HG03432 (cell line): ENCODE measurements around the gene INPP5D.

Experiments used
- ATAC-seq: cut with Tn5 transposase; IDR thresholded peaks from one replicate; pipeline ENCODE4 v1.9.1; 2021; ENCODE audit warnings: mild to moderate bottlenecking, moderate library complexity; ENCODE audit not compliant: unreplicated experiment

INPP5D gene

DNA sequence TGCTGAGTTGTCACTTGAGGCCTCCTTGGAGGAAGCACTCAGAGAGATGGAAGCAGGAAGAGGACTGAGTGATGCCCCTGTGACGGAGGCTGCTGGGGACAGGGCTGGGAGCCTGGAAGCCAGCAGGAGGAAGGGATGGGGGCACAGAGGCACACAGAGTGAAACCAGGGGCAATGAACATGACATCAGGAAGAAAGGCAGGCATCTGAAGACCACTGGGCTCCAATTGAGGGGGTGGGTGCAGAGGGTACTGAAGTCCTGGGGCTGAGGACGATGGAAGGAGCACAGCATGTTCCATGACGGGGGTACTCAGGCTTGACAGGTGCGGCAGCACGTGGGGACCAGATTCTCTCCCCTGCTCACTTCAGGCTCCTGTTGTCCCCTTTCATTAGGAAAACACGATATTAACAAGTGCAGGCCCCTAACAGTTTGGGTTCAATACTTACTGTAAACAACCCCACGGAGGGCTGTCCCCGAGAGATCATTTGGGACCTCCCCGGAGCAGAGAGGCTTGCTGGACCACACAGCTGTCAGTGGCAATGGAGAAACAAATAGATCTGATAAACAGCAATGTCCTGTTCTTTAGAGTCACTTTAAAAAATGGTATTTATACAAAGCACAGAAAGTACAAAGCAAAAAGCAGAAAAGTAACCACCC lies 8.7 kb downstream of the INPP5D start:
- no peak for ATAC-seq

DNA sequence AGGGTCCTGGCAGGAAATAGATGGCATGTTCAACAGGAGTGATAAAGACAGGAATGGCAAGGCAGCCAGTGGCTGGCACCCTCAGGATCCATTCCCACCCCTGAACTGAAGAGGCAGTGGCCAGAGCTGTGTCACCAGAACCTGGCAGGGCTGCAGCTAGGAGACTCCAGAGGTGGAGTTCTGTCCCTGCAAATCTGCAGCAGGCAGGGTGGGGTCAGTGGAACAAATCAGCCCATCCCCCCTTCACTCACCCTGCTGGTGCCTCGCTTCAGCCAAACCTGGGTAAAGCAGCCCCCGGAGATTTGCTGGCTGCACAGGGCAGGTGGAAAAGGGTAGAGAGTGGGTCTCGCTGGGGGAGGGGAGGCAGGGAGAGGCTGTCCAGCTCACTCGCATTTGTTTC lies 12.7 kb downstream of the INPP5D start:
- ATAC-seq, result no peak

DNA sequence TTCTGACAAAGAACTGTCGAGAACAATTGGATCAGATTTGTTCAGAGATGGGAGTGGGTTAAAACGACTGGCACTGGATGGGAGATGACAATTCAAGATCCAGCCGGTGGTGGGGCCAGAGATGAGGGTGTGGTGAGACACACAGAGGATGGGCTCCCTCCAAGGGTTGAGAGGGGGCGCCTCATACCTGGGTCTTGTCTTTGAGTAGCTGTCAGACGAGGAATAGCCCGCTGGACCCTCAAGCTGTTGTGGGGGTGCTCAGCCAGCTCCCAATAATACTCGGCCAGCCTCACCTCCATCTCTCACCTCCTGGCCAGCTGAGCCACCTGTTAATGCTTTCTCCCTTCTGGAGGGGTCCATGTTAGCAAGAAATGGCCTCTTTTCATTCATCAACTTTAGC lies 14.0 kb downstream of the INPP5D start:
- ATAC-seq, result no peak

DNA sequence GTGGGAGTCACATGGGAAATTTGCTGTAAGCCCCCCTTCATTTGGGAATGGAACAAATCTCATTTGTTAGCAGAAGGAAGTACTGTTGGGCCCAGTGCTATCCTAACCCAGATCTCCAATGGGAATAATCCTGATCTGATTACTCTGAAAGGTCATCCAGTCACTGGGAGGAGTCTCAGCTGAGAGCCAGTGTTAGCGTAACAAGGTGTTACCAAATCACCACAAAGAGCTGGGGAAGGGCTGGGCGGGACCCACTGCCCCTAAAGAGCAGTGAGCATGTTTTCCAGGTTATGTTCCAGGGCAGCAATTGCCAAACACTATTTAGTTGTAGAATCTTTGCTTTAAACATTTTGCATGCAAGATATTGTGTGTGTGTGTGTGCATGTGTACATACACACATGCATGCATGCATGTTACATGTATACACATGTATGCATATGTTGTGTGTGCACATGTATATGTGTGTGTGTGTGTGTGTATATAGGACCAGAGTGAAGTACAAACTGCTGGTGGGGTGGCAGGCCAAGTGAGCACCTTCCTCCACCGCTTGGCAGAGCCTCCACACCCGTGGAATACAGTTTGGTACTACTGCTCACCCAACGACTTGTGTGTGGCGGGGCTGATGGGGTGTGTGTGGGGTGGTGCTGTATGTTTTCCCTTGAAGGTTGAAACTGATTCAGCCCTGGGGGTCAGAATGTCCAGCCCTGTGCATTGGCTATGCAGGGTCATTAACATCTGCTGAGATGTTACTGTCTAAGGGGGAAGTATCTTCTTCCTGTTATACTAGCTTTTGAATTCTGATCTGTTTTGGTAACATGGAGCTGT lies 15.2 kb downstream of the INPP5D start:
- peak; percentile 26 for ATAC-seq

DNA sequence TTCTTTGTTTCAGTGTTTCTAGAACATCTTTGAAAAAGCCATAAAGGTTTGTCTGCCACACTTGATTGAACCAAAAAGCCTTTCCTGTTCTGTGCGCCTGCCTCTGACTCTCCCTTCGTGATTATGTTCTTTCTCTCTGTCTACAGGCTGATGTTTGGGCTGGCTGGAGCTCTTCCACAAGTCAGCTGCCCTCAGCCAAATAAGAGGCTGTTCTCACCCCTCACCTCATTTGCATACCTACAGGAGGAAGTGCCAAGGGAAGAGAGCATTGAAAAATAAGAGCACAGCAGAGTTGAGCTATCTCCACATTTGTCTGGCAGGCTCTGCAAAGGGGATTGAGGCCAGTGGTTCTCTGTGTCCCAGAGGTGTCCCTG lies 15.8 kb downstream of the INPP5D start:
- ATAC-seq, result peak; percentile 58

DNA sequence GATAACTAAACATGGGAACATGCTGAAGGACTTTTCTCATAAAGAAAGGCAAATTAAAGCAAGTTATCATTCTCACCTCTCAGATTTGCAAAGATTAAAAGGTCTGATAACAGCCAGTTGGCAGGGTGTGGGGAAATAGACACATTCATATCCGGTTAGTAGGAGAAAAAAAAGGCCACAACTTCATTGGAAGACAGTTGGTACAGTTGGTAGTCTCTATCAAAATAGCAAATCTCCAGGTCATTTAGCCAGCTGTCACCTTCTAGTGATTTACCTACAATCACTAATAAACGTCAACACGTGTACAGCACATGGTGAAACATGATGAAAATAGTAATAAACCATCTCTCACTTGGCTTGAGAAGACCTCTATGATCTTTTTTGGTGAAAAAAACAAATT lies 16.6 kb downstream of the INPP5D start:
- ATAC-seq, result no peak

DNA sequence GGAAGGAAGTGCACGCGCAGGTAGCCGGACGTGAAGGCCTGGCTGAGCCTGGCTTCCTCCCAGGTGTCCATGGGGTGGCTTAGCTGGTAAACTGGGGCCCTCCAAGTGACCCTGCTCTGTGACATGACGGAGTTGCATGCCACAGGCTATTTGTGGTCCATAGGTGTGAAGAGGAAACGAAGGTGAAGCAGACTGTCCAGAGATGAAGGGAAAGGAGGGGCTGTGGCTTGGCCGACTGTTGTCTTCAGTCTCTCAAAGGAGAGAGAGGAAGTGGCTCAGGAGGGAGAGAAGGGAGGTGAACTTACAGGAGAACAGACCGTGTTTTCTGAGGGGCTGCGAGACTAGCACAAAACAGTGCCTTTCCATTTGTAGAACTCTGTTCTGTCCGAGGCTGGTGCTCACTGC lies 19.3 kb downstream of the INPP5D start:
- peak; percentile 35 for ATAC-seq

DNA sequence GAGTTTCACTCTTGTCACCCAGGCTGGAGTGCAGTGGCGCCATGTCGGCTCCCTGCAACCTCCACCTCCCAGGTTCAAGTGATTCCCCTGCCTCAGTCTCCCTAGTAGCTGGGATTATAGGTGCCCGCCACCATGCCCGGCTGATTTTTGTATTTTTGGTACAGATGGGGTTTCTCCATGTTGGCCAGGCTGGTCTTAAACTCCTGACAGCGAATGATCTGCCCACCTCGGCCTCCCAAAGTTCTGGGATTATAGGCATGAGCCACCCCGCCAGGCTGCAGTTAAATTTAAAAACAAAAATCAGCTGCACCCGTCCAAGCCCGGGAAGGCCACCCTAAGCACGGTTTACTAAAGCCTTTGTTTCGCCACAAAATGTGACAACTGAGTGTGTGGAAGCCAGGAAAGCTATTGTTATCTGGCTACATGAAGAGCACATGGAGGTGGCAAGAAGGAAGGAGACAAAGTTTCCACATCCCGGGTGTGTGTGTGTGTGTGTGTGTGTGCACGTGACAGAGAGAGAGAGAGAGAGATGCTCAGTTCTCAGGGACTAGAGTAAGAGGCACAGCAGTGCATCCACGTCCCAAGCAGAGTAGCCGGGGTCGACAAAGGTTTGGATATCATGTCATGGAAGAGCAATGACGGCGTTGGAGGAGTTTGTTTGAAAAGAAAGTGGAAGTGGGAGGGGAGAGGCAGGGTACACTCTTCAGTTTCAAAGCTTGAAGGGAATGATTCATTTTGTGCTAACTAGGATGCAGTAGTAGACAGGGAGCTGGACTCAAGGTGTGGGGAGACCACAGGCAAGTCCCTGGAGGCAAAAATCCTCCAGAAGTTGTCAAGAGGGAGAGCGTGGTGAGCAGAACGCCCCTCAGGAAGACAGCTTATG lies 20.1 kb downstream of the INPP5D start:
- ATAC-seq, result no peak

DNA sequence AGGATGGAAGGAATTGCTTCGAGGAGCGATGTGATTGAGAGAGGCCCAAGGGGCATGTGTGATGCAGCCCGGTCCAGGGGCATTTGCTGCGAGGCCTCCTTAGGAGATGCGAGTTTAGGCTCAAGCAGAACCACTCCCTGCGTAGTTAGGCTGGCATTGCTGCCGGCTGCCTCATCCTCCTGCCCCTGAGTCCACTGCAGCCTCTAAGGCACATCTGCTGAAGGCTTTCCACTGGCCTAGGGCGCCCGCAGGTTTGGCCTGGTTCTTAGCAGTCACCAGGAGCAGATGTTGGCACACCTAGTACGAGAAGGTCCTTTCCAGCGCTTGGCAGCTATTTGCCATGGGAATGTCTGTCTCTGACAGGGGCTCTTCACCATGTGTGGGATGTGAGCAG lies 20.7 kb downstream of the INPP5D start:
- ATAC-seq, result no peak

DNA sequence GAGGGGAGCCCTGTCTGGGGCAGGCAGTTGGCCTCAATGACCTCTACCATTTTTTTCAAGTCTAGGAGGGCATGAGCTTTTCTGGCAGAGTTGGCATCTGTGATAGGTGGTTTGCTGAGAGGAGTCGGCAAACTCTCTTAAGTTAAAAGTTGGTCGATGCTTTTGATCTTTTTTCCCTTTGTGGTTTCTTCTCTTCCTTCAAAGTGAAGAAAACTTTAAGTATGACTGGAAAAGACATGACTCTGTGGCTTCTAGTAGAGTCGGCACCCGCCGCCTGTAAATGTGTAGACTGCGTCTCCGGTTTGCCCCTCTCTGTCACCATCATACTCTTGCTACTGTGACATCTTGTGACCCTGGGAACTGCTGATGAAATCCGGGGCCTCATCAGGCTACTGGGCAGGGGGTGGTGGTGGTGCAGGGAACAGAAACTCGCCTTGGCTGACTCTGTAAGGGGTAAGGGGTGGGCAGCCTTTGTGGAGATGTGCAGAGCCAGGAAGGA lies 21.1 kb downstream of the INPP5D start:
- no peak for ATAC-seq

DNA sequence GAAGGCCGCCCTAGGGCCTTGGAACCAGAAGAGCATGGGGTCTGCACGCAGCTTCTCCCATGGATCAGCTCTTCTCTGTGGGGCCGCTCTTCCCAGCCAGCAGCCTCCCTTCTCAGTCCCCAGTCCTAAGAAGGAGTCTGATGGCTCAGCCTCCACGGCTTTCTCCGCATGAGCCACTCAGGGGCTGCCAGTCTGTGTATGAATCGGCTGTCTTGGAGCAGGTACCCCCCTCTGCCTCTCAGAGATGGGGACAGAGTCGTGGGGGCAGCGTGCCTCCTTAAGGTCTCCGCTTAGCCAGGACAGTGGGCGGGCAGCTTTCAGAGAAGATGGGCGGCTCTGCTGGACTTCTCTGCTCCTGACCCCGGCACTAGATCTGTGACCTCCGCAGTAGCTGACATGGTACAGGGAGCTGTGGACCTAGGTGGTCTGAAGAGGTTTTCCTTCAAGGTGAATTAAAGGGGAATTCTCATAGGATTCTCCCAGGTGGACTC lies 21.6 kb downstream of the INPP5D start:
- ATAC-seq, result peak; percentile 2

DNA sequence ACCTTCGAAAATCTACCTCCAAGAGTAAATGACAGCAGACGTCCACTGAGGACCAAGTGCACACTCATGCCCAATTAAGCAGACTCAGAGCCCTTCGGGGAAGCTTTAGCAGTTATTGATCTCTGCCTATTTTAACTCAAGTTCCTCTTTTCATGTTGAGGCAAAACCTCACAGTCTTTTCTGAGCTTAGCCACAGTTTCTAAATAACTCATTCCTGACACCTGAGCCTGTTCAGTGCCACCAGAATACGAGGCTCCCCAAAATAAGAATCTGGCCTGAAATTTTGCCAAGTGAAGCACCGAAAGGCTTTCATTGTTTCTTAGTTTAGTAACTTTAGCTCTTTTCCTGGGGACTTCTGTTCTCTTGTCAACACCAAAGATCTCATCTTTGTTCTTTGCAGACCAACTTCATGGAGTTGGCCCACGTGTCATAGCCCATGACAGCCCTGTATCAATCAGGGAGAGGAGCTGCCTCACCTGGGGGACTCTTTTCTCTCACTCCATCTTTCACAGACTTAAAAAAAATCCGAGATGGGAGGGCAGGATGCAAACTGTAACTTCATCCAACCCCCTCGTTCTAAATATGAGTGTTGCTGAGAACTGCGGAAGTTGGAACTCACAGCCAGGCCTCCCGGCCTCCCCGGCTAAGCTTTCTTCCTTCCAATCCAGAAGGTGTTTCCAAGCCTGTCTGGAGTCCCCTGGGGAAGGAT lies 22.2 kb downstream of the INPP5D start:
- peak; percentile 49 for ATAC-seq

DNA sequence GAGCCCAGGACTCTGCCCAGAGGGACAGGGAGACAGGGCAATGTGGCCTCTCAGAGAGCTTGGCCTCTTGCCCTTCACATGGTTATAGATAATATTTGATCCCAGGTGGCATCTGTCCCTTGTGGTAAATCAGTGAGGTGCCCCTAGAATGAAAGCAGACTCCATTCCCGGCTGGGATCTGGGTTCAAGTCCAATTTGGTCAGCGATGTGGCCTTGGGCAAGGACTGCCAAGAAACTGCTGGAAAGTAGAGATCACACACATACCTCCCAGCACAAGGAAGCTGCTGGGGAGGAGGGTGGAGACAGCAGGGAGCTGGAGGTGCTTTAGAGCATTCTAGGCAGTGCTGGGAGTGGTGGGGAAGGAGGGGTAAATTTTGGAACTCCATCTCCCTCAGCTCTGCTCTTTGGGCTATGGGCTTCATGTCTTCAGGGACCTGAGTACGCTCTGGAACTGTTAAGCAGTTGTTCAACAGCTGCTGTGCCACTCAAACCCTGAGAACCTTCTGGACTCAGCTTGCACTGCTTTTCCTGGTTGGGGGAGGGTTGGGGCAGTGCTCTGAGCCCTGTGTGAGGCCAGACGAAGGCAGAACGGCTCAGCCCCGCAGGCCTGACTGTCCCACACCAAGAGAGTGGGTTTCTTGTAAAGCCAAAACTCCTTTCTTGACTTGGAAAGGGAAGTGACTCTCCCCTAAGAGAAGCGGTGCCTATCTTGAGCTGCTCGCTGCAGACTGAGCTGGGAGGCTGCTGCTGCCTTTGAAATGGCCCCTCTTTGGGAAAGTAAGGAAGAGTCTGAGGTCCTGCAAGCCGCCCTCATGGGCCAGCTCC lies 23.0 kb downstream of the INPP5D start:
- no peak for ATAC-seq

DNA sequence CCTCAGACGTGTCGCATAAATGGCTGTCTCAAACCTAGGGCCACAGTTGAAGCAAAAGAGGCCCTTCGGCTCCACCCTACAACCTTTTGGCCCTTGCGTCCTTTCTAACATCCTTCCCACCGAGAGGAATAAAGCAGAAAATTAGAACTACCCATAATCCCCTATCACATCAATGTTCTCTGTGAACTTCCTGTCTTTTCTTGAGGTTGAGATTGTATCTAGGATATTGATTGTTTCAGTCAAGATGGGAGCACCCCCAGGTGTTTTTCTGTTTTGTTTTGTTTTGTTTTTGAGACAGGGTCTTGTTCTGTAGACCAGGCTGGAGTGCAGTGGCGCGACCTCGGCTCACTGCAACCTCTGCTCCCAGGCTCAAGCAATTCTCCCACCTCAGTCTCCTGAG lies 23.6 kb downstream of the INPP5D start:
- ATAC-seq, result no peak

DNA sequence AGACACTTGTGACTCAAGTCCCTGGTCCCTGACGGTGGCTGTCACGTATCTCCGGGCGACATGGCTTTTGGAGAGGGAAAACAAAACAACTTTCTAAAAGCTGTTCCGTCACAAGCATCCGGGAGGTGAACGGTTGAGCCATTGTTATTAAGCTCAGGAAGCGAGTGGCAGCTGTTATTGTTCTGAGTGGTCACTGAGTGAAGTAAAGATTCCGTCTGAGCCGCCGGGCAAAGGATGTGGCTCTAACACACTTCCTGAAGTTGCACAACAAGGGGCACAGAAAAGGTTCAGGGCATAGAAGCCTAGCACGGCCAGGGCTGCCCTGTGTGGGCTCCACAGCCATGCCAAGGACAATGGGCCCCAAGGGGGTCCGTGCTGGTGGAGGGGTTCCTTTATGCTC lies 24.3 kb downstream of the INPP5D start:
- ATAC-seq, result peak; percentile 23

DNA sequence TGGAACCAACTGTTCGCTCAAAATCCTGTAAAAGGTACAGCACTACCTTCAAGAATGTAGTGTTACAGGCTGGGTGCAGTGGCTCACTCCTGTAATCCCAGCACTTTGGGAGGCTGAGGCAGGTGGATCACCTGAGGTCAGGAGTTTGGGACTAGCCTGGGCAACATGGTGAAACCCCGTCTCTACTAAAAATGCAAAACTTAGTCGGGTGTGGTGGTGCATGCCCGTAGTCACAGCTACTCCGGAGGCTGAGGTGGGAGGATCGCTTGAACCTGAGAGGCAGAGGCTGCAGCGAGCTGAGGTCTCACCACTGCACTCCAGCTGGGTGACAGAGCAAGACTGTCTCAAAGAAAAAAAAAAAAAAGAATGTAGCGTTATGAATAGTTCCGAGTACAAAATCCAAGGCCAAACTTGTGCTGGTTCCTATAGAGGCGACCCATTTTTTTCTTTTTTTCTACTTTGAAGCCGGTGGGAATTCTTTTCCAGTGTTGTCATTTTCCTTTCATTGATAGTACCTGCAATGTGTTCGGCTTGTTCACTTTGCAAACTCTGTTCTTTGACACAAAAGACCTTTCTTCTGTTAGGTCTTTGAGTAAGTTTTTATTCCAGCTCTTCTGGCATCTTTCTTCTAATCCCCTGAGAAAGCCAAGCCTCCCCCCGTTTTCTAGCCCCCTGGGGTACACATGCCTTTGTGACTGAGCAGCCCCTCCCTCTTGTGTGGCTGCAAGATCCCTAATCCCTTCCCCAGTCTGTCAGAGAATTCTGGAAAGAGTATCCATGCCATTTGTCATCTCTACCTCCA lies 25.1 kb downstream of the INPP5D start:
- ATAC-seq, result no peak

DNA sequence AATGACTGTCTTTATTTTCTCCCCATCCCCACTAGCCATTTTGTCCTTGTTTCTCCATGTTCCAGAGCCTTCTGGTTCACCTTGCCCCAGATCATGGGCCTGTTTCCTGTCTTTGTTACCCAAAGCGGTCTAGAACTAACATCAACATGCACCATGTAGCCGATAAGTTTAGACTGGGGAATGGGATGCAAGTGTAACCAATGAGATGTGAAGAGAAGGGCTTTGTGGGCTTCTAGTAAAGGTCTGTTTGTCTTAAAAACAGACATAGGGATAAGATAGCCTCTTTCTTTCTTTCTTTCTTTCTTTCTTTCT lies 25.7 kb downstream of the INPP5D start:
- no peak for ATAC-seq

DNA sequence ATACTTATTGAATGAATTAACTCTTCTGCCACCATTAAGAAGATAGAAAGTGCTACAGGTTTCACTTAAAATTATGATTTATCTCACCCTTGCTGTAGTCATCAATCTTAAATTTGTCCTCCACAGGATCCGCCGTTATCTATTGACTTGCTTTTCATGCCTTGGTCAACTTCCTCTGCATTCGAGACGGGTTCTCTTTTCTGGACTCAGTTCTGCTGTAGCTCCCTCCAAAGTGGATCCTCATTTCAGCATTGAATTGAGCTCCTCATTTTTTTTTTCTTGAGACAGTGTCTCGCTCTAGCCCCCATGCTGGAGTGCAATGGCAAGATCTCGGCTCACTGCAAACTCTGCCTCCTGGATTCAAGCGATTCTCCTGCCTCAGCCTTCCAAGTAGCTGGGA lies 27.6 kb downstream of the INPP5D start:
- ATAC-seq, result no peak

DNA sequence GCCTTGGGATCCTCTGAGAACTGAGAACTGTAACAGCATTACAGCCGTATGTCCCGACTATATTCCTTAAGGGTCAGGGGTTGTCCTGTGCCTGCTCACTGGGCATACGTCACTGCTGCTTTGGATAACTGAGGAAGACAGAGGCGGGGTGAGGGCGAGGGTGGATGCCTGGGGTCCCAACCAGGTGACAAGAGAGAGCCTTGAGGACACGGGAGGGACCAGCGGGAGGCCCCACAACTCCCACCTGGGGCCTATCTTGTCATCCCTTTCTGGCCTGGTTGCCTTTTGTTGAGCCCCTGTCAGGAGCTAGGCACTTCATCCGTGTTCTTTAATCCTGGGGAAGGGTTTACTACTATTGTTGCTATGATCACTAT lies 28.8 kb downstream of the INPP5D start:
- no peak for ATAC-seq
